ENCODE data around the gene CACNG4.

The CACNG4 gene

GRCh38 chr17:66944351-66945146, 20.0 kb upstream of the CACNG4 start:
- DNase-seq (ENCODE audit: low spot score): no peak

GRCh38 chr17:66945147-66945835, 19.2 kb upstream of the CACNG4 start:
- DNase-seq (ENCODE audit: low spot score): no peak

GRCh38 chr17:66946251-66946650, 18.3 kb upstream of the CACNG4 start:
- no peak for DNase-seq (ENCODE audit: low spot score)

- no peak for DNase-seq (ENCODE audit: low spot score)
Observed at GRCh38 chr17:66947311-66947710, 17.2 kb upstream of the CACNG4 start.

GRCh38 chr17:66948061-66948750, 16.3 kb upstream of the CACNG4 start:
- no peak for DNase-seq (ENCODE audit: low spot score)

- DNase-seq (ENCODE audit: low spot score): peak; percentile 36
Observed at GRCh38 chr17:66949501-66949900, 15.0 kb upstream of the CACNG4 start.

- no peak for DNase-seq (ENCODE audit: low spot score)
Observed at GRCh38 chr17:66950325-66950724, 14.2 kb upstream of the CACNG4 start.

GRCh38 chr17:66950886-66951604, 13.5 kb upstream of the CACNG4 start:
- DNase-seq (ENCODE audit: low spot score): no peak

GRCh38 chr17:66951605-66951953, 12.9 kb upstream of the CACNG4 start:
- DNase-seq (ENCODE audit: low spot score): no peak

GRCh38 chr17:66952031-66952524, 12.4 kb upstream of the CACNG4 start:
- peak; percentile 93 for DNase-seq (ENCODE audit: low spot score)

GRCh38 chr17:66952681-66953629, 11.6 kb upstream of the CACNG4 start:
- no peak for DNase-seq (ENCODE audit: low spot score)

- no peak for DNase-seq (ENCODE audit: low spot score)
Observed at GRCh38 chr17:66953630-66954020, 10.9 kb upstream of the CACNG4 start.

- no peak for DNase-seq (ENCODE audit: low spot score)
Observed at GRCh38 chr17:66954632-66955031, 9.9 kb upstream of the CACNG4 start.

GRCh38 chr17:66955821-66956220, 8.7 kb upstream of the CACNG4 start:
- no peak for DNase-seq (ENCODE audit: low spot score)

- DNase-seq (ENCODE audit: low spot score): no peak
Observed at GRCh38 chr17:66956941-66957340, 7.6 kb upstream of the CACNG4 start.

- no peak for DNase-seq (ENCODE audit: low spot score)
Observed at GRCh38 chr17:66957343-66957742, 7.2 kb upstream of the CACNG4 start.

GRCh38 chr17:66957951-66958579, 6.4 kb upstream of the CACNG4 start:
- DNase-seq (ENCODE audit: low spot score): no peak

- no peak for DNase-seq (ENCODE audit: low spot score)
Observed at GRCh38 chr17:66959641-66960375, 4.7 kb upstream of the CACNG4 start.

GRCh38 chr17:66960613-66961012, 3.9 kb upstream of the CACNG4 start:
- DNase-seq (ENCODE audit: low spot score): no peak

- DNase-seq (ENCODE audit: low spot score): no peak
Observed at GRCh38 chr17:66963521-66963908, 992 bp upstream of the CACNG4 start.

Measured in RKO (cell line).